Putamen (tissue), 1 donor: ENCODE data around the gene MRPL32.
A peak's percentile ranks its signal among the peaks of the same experiment; 100 is the strongest.
"Not testable (repeated sequence)": the region's sequence is repeated elsewhere in the genome, so short reads cannot be mapped to it uniquely, and the experiment has no call there.

Experiments used
- DNase-seq: peaks from one replicate; pipeline ENCODE4 v3.0.0-alpha.2; 2016; ENCODE audit warnings: low spot score

The MRPL32 gene

DNA sequence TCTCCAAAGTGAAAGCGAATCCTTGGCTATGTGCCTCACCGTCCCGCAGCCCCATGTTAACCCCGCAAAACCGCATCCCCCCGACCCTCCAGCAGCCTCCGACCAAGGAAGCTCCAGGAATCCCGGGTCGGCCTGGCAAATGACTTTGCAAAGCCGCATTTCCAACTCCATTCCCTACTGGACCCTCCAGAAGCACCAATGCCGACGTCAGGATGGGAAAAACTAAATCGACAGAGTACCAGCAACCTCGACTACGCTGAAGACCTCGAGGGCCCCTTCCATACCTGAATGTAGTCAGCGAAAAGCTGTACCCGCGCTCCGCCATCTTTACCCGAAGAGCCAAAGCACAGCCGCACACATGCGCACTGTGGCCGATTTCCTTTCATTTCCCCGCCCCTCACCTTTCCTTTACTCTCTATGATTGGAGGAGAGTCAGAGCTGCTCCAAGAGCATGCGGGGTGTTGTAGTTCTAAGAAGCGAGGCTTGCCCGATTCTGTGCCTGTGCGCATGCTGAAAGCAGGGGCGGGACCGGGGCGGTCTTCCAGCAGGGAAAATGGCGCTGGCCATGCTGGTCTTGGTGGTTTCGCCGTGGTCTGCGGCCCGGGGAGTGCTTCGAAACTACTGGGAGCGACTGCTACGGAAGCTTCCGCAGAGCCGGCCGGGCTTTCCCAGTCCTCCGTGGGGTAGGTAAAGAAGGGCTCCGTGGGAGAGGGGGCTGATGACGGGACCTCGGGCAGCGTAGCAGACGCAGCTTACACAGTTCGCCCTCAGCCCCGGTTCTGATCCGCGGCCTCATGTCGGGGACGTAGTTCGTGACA lies at the start of gene MRPL32, which contains the start of gene PSMA2:
Gene MRPL32, plus strand, starts transcription at position 543 of the 818 bp plus-strand sequence. Its CDS starts 11 bp downstream, at position 554.
Gene PSMA2, minus strand, starts transcription at position 341 of the 818 bp plus-strand sequence. Its CDS starts 16 bp downstream, at position 325.
- peak; percentile 97 for DNase-seq

DNA sequence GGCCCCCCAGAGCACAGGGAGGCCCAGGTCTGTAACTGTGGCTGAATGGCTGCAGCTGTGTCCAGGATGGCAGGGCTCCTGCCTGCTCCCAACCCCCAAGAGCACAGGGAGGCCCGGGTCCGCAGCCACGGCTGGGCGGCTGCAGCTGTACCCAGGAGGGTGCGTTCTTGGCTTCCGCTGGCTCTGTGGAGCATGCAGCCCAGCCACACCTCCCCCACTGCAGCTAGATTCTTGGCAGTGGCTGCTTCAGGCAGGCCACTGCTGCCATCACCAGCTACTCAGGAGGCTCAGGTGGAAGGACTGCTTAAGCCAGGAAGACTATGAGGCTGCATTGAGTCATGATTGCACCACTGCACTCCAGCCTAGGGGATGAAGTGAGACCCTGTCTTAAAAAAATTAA lies 48.2 kb upstream of the MRPL32 start:
- DNase-seq, result no peak

DNA sequence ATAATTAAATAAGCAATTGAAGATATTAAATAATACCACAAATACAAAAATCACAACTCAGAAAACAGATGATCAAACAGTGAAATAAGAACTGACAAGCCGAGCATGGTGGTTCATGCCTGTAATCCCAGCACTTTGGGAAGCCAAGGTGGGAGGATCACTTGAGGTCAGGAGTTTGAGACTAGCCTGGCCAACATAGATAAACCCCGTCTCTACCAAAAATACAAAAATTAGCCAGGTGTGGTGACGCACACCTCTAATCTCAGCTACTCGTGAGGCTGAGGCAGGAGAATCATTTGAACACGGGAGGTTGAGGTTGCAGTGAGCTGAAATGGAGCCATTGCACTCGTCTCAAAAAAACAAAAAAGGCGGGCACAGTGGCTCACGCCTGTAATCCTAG lies 47.0 kb upstream of the MRPL32 start:
- not testable (repeated sequence) for DNase-seq

DNA sequence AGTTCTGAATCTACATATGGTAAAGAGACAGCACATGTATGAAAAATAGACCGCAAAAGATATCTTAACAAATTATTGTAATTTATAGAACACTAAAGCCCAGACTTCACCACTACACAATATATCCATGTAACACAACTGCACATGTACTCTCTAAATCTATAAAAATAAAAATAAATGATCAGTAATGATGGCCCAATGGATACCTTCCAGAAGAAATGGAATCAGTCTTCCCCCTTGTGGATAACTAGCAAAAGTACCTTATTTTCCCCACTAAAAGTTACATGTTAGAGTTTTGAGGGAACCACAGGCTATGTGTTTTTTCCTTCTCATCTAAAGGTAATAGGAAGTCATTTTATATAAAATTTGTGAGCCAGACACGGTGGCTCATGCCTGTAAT lies 46.0 kb upstream of the MRPL32 start:
- no peak for DNase-seq

DNA sequence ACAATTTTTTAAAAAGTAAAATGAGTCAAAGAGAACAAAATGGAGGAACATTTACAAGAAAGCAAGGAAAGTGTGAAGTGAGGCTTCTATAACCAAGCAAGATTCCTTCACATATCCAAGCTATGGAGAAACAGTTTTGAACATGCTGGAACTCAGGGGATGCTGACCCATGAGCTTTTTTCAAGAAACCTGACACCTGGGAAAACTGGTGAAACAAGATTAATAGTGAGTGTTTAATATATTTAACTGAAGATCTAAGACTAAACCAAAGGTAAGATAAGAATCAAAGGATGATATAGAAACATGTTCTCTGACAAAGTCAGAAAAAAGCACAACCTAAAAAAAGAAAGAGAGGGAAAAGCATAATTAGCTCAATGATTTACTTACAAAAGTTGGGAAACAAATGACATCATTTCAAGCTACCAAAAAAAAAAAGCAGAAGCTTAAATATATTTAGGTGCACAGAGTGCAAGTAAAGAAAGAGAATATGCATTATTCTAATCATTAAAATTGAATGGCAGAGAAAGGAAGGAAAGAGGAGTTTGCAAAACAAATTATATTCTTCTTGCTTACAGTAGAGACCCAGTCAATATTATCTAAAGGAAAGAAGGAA lies 45.2 kb upstream of the MRPL32 start:
- DNase-seq, result no peak

DNA sequence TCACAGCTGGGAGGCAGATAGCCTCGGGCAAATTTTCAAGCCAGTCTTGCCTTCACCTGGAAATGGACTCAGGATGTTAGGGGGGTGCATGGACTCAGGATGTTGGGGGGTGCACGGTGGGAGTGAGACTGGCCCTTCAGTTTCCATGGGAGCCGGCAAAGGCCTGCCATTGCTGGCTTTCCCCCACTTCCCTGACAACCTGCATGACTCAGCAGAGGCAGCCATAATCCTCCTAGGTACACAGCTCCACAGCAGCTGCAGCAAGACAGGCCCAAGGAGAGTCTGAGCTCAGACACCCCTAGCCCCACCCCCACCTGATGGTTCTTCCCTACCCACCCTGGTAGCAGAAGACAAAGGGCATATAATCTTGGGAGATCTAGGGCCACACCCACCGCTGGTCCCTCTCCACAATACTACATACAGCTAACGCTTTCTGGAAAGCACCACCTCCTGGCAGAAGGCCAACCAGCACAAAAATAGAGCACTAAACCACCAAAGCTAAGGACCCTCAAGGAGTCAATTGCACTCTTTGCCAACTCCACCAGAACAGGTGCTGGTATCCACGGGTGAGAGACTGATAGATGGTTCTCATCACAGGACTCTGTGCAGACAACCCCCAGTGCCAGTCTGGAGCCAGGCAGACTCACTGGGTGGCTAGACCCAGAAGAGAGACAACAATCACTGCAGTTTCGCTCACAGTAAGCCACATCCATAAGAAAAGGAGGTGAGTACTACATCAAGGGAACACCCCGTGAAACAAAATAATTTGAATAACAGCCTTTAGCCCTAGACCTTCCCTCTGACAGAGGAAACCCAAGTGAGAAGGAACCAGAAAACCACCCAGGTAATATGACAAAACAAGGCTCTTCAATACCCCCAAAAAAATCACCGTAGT lies 38.6 kb upstream of the MRPL32 start:
- no peak for DNase-seq

DNA sequence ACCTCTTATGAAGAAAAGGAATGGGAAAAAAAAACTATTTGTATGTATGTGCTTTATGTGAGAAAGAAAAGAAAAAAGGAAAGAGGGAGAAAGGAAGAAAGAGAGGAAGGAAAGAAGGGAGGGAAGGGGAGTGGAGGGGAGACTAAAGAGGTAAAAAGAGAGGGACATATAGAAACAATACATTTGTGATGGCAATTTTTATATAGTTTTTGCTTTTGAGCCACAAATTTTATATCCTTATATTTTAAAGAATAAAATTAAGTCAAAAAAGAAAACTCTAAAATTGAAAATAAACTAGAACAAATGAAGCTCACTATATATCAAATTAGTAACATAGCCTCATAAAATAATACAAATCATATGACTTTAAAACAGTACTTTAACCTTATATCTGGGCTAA lies 31.3 kb upstream of the MRPL32 start:
- no peak for DNase-seq

DNA sequence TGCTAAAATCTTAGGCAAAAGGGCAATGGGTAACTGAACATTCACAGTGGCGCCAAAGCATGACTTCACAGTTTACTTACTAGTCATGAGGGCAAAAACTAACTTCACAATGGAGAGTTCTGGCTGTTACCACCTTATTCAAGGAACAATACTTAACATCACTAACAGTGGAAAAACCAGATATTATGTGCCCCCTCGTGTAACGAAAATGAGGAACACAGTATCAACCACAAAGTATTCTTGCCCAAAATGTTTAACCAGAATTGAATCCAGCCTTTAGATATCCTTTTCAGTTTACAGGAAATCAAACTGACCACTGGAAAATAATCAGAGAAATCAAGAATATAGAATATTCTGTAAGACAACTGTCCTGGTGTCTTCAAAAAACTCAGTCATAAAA lies 29.8 kb upstream of the MRPL32 start:
- DNase-seq, result no peak

DNA sequence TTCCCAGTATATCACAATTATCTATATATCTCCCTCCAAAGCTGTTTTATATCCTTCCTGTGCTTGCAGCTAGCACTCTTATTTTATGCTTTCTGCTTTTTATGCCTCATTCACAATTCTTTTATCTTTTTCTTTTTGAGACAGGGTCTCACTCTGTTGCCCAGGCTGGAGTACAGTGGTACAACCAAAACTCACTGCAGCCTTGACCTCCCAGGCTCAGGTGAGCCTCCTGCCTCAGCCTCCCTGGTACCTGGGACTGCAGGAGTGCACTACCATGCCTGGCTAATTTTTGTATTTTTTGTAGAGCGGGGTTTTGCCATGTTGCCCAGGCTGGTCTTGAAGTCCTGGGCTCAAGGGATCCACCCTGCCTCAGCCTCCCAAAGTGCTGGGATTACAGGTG lies 26.0 kb upstream of the MRPL32 start:
- no peak for DNase-seq

DNA sequence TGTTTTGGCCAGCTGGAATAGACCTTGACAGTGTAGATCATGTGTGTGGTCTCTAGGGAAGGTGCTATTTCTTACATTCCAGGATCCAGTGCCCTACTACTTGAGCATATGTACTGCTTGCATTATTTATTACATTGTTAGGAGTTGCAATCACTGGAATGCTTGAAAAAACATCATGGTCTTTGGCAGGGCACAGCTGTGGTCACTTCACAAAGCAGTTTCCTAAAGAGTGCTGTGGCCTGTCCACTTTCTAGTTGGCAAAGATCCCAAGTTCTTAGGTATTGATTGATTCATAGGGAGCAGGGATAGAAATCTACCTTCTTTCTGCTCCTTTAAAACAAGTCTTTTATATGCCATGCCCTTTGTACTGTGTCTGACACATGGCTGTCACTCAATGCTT lies 24.9 kb upstream of the MRPL32 start:
- no peak for DNase-seq

DNA sequence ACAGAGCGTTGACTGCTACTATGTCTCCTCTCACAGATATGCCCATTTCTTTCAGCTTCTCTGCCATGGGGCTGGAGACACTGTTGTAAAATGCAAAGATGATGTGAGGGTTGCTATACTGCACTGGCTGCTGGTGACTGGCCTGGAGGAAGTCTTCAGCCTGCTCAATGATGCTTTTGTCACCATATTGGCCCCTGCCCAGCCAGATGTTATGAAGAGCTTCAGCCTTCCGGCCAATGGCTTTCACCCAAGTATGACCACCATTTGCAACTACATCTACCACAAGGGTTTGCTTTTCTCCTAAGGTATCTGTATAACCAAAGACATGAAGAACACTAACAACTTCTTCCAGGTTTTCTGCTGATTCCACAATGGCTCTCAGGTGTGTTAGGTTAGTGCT lies 21.9 kb upstream of the MRPL32 start:
- peak; percentile 70 for DNase-seq

DNA sequence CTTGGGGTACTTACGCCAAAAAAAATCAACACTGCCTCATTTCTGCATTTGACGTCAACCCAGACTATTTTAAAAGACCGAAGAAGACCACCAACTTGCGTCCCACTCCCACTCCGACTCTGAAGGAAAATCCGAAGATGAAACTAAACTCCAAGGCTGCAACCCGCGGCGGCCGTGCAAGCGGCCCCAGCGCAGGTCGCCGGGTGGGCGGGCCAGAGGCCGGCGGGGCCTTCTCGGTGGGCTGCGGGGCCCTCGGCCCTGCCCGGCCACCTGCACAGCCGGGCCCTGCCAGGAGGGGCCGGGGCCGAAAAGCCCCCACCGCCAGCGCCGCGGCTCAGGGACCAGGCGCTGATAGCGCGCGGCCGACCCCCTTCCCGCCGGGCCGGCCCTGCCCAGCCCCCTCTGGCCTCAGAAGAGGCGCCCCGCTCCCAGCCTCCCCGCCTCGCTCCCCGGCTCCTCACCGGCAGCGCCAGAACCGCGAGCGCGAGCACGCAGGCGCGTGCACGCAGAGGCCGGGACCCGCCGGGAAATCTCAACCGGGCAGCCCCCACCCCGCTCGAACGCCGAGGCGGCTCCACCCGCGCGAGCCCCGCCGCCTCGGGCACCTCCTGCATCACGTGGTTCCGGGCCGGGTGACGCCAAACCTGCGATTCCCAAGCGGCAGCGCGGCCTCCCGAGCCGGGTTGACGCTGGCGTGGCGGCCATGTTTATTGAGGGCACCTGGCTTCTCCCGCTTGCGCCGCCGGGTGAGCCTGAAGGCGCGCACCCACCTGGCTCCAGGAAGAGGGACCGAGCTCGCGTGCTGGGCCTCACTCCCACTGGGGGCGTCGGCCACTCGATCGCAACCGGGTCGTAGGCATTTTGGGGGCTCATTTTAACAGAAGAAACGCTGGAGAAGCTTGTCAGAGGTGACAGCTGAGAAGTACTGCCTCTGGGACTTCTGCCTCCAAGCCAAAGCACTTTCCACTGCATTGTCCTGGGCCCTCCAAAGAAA lies 20.4 kb upstream of the MRPL32 start, which contains the start of gene C7orf25:
Gene C7orf25, minus strand, starts transcription at position 617 of the 994 bp plus-strand sequence. CDS start 1,170 bp downstream, outside the sequence.
- peak; percentile 96 for DNase-seq

DNA sequence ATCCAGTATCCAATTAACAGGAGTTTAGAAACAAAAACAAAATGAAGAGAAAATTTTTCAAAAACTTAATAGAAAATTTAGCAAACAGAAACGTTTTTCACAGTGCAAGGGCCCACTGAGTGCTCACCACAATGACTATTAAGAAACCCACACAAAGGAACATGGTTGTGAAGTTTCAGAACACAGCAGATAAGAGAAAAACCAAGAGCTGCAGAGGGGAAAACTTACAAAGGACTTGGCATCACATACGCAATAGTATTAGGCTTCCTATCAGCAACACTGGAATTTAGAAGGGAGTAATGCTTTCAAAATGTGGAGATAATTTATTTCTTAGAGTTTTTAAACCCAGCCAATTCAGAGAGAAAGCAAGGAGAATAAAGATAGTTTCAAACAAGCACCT lies 18.6 kb upstream of the MRPL32 start:
- DNase-seq, result no peak

DNA sequence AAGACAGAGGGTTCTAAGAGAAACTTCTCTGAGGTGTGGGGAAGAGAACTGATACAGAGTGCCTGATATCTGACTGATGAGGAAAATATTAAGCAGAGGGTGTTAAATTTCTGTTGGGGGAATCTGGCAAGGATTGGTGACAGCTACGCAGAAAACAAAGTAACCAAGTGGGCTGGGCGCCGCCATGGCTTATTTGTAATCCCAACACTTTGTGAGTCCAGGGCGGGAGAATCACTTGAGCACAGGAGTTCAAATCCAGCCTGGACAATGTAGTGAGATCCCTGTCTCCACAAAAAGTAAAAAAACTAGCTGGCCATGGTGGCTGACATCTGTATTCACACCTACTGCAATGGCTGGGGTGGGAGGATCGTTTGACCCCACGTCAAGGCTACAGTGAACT lies 18.2 kb upstream of the MRPL32 start:
- no peak for DNase-seq

DNA sequence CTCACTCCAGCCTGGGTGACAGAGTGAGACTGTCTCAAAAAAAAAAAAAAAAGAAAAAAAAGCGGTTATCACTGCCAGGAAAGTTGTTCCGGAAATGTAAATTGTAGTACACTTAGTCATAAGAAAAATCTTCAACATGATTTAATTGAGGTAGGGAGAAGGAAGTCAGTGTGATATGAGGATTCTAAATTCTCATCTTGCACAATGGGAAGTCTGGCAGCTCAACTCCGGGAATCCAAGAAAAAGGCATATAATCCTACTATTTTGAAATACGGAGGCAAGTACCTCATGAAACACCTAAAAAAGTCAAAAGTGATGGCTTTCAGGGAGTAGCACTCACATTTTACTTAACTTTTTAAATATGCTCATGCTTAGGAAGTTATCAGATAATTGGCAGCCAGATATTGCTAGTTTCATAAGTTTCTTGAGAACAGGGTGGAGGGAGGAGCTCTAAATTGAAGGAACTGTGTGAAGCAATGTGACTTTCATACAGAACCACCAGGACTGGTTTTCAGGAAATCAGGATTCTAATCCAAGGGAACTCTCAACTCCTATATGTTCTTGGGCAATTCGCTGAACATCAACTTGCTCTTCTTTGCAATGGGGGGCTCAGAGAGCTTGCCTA lies 17.6 kb upstream of the MRPL32 start:
- no peak for DNase-seq

DNA sequence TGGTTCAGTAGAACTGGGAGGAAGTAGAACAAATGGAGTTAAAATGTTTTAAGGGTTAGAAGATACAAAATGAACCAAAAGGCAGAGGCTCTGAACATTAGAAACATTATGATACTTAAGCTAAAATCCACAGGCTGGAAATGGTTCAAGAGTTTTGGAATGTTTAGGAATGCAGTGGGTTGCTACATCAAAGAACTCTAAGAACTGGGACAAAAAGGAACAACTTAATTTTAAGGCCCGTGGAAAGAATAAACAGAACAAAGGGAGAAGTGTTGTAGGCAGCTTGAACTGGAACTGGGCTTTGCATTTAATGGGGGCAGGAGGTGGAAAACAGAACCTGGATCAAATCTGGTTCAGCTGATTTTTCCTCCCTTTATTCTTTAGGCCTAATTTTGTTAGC lies 16.8 kb upstream of the MRPL32 start:
- DNase-seq, result no peak

DNA sequence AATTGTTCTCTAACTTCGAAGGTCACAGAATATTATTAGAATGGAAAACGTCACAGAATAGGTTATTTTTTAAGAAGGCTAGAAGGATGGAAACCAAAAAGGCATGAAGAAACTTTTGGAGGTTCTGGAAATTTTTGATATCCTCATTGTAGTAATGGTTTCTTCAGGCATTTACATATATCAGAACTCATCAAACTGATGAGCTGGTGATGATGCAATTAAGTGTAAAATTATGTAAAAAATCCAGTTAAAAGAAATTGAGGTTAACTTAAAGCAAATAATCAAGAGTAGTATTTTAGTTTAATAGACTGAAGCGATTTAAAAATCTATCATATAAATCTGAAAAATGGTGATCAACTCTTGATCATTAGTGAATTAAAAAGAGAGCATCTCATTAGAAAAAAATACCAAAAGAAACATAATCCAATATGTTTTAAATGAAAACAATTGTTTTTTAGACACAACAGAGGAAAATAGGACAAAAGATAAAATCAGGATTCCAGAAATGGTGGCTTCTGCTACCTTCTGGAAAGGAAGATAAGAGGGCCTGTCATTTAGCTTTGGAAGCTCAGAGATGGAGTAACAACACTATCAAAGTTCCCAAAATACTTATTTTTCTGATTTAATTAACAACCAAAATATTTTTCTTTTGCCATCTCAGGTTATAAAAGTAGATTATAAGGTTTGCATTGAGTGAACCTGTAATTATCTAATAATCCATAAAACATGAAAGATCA lies 10.0 kb upstream of the MRPL32 start:
- DNase-seq, result no peak

DNA sequence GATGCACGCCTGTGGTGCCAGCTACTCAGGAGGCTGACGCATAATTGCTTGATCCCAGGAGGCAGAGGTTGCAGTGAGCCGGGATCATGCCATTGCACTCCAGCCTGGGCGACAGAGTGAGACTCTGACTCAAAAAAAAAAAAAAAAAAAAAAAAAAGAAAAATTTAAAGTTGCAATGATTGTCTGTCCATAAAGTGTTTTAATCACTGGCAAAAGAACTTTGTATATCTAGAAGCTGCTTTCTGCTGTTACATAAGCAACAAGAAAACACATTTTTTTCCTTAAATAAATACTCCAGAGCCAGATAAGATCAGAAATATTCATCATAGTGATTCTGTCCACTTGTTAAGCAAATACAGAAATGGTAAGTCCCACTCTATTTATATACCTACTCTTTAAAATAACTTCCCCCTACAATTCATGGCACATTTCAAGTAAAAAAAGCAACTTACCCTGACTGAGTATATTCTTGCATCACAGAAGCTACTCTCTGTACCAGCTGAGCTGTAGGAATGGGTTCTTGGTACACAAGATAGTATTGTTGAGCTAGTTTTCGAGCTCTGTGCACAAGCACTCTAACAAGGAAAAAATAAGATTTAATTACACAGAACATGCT lies 7.8 kb upstream of the MRPL32 start:
- DNase-seq, result no peak

DNA sequence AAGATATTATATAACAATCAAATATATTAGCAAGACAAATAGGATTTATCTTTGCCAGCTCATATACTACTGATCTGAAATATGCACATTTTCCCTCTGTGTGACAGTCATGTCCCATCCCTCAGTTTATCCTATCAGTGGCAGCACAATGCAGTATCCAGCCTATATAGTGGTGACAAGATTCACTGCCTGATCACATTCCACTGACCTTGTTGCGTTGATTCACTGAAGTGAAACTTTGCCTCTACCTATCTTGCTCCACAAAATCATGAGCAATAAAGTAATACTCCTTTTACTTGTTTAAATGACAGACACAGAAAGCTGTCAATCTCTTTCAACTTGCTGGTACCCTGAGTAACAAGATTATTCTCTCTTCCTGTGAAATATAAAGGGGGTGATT lies 6.5 kb upstream of the MRPL32 start:
- DNase-seq, result no peak

DNA sequence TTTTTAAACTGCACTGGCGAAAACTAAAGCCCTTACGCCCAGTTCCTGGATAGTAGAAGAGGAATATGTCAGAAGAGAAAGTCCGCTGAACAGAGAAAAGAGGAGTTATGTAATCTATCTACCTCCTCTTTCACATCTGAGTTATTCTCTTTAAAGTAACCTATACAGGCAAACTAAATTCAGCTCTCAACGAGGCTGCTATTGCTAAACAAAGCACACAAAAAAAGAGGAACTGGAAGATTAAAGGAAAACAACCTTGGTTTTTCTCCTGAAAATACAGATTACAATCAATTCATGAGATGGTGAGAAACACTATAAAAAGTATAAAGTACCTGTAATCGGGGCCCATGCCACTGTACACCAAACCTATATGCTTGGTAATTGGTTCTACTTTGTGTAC lies 6.0 kb upstream of the MRPL32 start:
- no peak for DNase-seq
